HepG2 (cell line): ENCODE results near the gene NPC1. TPM values are rescaled to one million over a fixed set of nuclear protein-coding genes. Genes with fewer than 3 reads are reported as not detected.

Experiments used
- ATAC-seq: fragments of 200-7000 bp; cut with Tn5 transposase; 3 replicates; pipeline ENCODE4 v1.9.1; 2020; ENCODE audit warnings: mild to moderate bottlenecking, moderate library complexity
- BruUV-seq: library from RNA; stranded (reverse); fragments of 400-500 nt; replicated peaks from 2 replicates; lab custom pipeline; 2021; lab: Mats Ljungman, UMichigan
- CTCF ChIA-PET: fragments of 300-600 bp; formaldehyde crosslinking; extraction: SDS; loops from one replicate; lab custom pipeline; 2021; ENCODE audit warnings: low total read pairs, inconsistent platforms, low intra/inter-chr PET ratio; lab: Yijun Ruan, JAX
- POLR2A ChIA-PET: fragments of 350-600 bp; sonication (Branson Sonifier 250); formaldehyde crosslinking; loops from one replicate; lab custom pipeline; 2020; ENCODE audit warnings: antibody characterized with exemption, inconsistent platforms; lab: Yijun Ruan, JAX
- DNase-seq: peaks from one replicate; pipeline ENCODE4 v3.0.0-alpha.2; 2015; ENCODE audit warnings: low spot score
- FAIRE-seq: peaks from 3 replicates; lab custom pipeline; 2011; peaks lifted over from hg19 to GRCh38; lab: Jason Lieb, UNC
- H2AFZ ChIP-seq: one replicate; pipeline ENCODE4 v1.6.1; 2011; ENCODE audit warnings: low read length, inconsistent platforms
- H3K27ac ChIP-seq: fragments of 300-600 bp; 3 replicates; pipeline ENCODE4 v1.8.0; 2011; ENCODE audit warnings: mixed run types, mild to moderate bottlenecking, mixed read lengths, low read length, inconsistent platforms; ENCODE audit not compliant: insufficient read depth; ENCODE audit errors: extremely low read length
- H3K27me3 ChIP-seq, 2 experiments: fragments of 200-600 bp in 1 of 2; 2 replicates in 1 of 2; 3 replicates in 1 of 2; pipeline versions ENCODE4 v1.6.0 to v1.8.0; 2011; ENCODE audit warnings: low read length in 2 of 2, mild to moderate bottlenecking in 2 of 2, moderate library complexity in 2 of 2, inconsistent platforms in 1 of 2; ENCODE audit not compliant: insufficient read depth in 2 of 2, control insufficient read depth in 1 of 2
- H3K36me3 ChIP-seq, 2 experiments: fragments of 200-600 bp in 1 of 2; replicated peaks in 1 of 2; 2 replicates in 1 of 2; 3 replicates in 1 of 2; pipeline versions ENCODE4 v1.5.1 to v1.8.0; 2011; ENCODE audit warnings: low read length in 2 of 2, inconsistent platforms in 1 of 2; ENCODE audit not compliant: insufficient read depth in 2 of 2, control insufficient read depth in 1 of 2
- H3K4me1 ChIP-seq: 2 replicates; pipeline ENCODE4 v1.5.1; 2012; ENCODE audit warnings: low read length, inconsistent platforms; ENCODE audit not compliant: insufficient read depth
- H3K4me2 ChIP-seq: 2 replicates; pipeline ENCODE4 v1.6.0; 2011; ENCODE audit warnings: low read depth, low read length, inconsistent platforms
- H3K4me3 ChIP-seq, 3 experiments: fragments of 200-600 bp in 1 of 3; sonication (generic), shearing (Covaris generic) in 1 of 3; replicated peaks in 1 of 3; 2 replicates each; pipeline ENCODE4 v1.5.1; 2011 to 2016; ENCODE audit warnings: low read length in 3 of 3, inconsistent platforms in 2 of 3, low read depth in 2 of 3, mild to moderate bottlenecking in 2 of 3, control low read depth in 1 of 3, mixed read lengths in 1 of 3; ENCODE audit not compliant: insufficient read depth in 1 of 3
- H3K79me2 ChIP-seq: one replicate; pipeline ENCODE4 v1.6.1; 2011; ENCODE audit warnings: low read length, inconsistent platforms; ENCODE audit not compliant: insufficient read depth
- H3K9ac ChIP-seq: 2 replicates; pipeline ENCODE4 v1.6.0; 2011; ENCODE audit warnings: mild to moderate bottlenecking, low read depth, low read length, inconsistent platforms; ENCODE audit not compliant: insufficient read depth
- H3K9me3 ChIP-seq: 2 replicates; pipeline ENCODE4 v1.5.1; 2012; ENCODE audit warnings: mild to moderate bottlenecking, low read length
- H4K20me1 ChIP-seq: 2 replicates; pipeline ENCODE4 v1.6.0; 2011; ENCODE audit warnings: inconsistent platforms, mild to moderate bottlenecking, low read length, moderate library complexity; ENCODE audit not compliant: insufficient read depth
- FOXJ3 ChIP-seq: sonication (generic); formaldehyde crosslinking; IDR thresholded peaks from 2 replicates; pipeline ENCODE4 v1.4.0; 2020; ENCODE audit warnings: missing genetic modification reagents, mild to moderate bottlenecking, borderline replicate concordance
- LRRFIP1 ChIP-seq: sonication (generic); formaldehyde crosslinking; conservative IDR thresholded peaks from 2 replicates; pipeline ENCODE4 v1.4.0; 2020; ENCODE audit warnings: missing genetic modification reagents
- NAIF1 ChIP-seq: sonication (generic); formaldehyde crosslinking; IDR thresholded peaks from 2 replicates; pipeline ENCODE4 v1.5.0; 2020; ENCODE audit warnings: mild to moderate bottlenecking, missing genetic modification reagents, borderline replicate concordance
- POLR2AphosphoS2 ChIP-seq: IDR thresholded peaks from 2 replicates; pipeline ENCODE4 v1.6.1; 2011; ENCODE audit warnings: low read depth, low read length, improper control_type of control experiment
- TEAD2 ChIP-seq: sonication (generic); formaldehyde crosslinking; IDR thresholded peaks from 2 replicates; pipeline ENCODE4 v1.9.0; 2021; ENCODE audit warnings: missing genetic modification reagents
- ZNF768 ChIP-seq: sonication (generic); formaldehyde crosslinking; IDR thresholded peaks from 2 replicates; pipeline ENCODE4 v1.4.0; 2020; ENCODE audit warnings: missing genetic modification reagents
- ZZZ3 ChIP-seq: sonication (generic); formaldehyde crosslinking; IDR thresholded peaks from 2 replicates; pipeline ENCODE4 v1.4.0; 2020; ENCODE audit warnings: missing genetic modification reagents, mild to moderate bottlenecking, borderline replicate concordance
- WGBS: methylation state at CpG from one replicate; pipeline ENCODE4 v1.1.6; 2017; ENCODE audit warnings: low lambda C conversion rate; 5-methylcytosine and 5-hydroxymethylcytosine counted together
- in situ Hi-C: cut with HindIII; loops from 2 replicates; pipeline ENCODE4 v1.10.0; 2017; ENCODE audit warnings: low pct_unique_long_range_greater_than_20kb; ENCODE audit not compliant: extremely low pct_ligation_motif_present
- intact Hi-C: fragments of 100-400 bp; cut with micrococcal nuclease; formaldehyde crosslinking; loops from one replicate; pipeline ENCODE4 v1.10.0; 2022; ENCODE audit not compliant: unreplicated experiment
- polyA plus RNA-seq, 8 experiments: library from polyadenylated mRNA; depleted of rRNA in 3 of 8; stranded (reverse) in 7 of 8; unstranded in 1 of 8; fragments of >200 nt; fragmentation: Illumina TruSeq in 4 of 8; extraction: Trizol in 4 of 8; gene quantifications; 2 replicates each; pipeline versions ENCODE4 v1.2.1 to v1.2.3, GENCODE V29; 2011 to 2016; ENCODE audit warnings: low read depth in 4 of 8, missing spikeins in 1 of 8, mixed read lengths in 1 of 8; ENCODE audit not compliant: insufficient read depth in 1 of 8
- total RNA-seq, 5 experiments: library from RNA; depleted of rRNA; stranded (reverse); fragments of >200 nt; fragmentation: Illumina TruSeq; extraction: Trizol; gene quantifications; 2 replicates each; pipeline ENCODE4 v1.2.3, GENCODE V29; 2016; ENCODE audit warnings: low read depth in 1 of 5
- TF ChIP-seq, protein P1 (sequence below): IDR thresholded peaks from 2 replicates; pipeline ENCODE4 v1.6.1; 2016
- TF ChIP-seq, protein P2 (sequence below): sonication (generic); formaldehyde crosslinking; IDR thresholded peaks from 2 replicates; pipeline ENCODE4 v1.4.0; 2020; ENCODE audit warnings: mild to moderate bottlenecking, low read depth, missing genetic modification reagents
- TF ChIP-seq, protein P3 (sequence below): sonication (generic); formaldehyde crosslinking; IDR thresholded peaks from 2 replicates; pipeline ENCODE4 v1.5.0; 2020; ENCODE audit warnings: missing genetic modification reagents
- TF ChIP-seq, protein P4 (sequence below): sonication (generic); formaldehyde crosslinking; conservative IDR thresholded peaks from 2 replicates; pipeline ENCODE4 v1.4.0; 2020; ENCODE audit warnings: missing genetic modification reagents
- TF ChIP-seq, protein P5 (sequence below): sonication (generic); formaldehyde crosslinking; IDR thresholded peaks from 2 replicates; pipeline ENCODE4 v1.4.0; 2020; ENCODE audit warnings: missing genetic modification reagents

The NPC1 gene
- total and polyA plus RNA-seq, 2 of the 13 experiments (the other 11 are each of a cell fraction or from before 2014, with no cell fraction given), result 46.5 to 114 TPM

DNA sequence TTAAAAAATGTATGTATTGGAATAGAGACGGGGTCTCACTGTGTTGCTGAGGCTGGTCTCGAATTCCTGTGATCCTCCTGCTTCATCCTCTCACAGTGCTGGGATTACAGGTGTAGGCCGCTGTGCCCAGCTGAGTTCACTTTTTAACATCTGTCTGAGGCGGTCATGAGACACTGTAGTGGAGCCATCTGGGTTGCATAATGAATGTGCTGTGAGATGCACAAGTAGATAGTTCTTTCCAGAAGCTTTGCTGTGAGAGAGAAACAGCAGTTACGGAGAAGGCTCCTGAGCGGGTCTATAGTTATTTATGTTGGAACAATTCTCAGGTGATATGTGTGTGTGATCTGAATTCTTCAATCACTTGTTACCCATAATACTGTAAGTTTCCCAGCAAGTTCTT lies 79.9 kb downstream of the NPC1 start:
- H3K36me3 ChIP-seq, result peaks cover 0 to 20% of the 10 kb centered on the region in 2 experiments
- no TSS peak for BruUV-seq
- H3K9me3 ChIP-seq, result no peaks in the 10 kb centered on the region
- FAIRE-seq (no peak), ATAC-seq (no peak), DNase-seq (no peak)
- H3K4me2 ChIP-seq, result no peak overlapping the region
- H3K9ac ChIP-seq, result no peak overlapping the region
- no peak overlapping the region for H3K27ac ChIP-seq
- H3K4me3 ChIP-seq, result no peak overlapping the region
- H4K20me1 ChIP-seq, result no peaks in the 10 kb centered on the region
- TF ChIP-seq, protein P1, sequence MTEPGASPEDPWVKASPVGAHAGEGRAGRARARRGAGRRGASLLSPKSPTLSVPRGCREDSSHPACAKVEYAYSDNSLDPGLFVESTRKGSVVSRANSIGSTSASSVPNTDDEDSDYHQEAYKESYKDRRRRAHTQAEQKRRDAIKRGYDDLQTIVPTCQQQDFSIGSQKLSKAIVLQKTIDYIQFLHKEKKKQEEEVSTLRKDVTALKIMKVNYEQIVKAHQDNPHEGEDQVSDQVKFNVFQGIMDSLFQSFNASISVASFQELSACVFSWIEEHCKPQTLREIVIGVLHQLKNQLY (CRISPR knock-in tag), result no peak
- TF ChIP-seq ZZZ3 (CRISPR knock-in tag) (no peak), POLR2AphosphoS2 (no peak), TEAD2 (CRISPR knock-in tag) (no peak), NAIF1 (CRISPR knock-in tag) (no peak), FOXJ3 (CRISPR knock-in tag) (no peak), ZNF768 (CRISPR knock-in tag) (no peak), LRRFIP1 (CRISPR knock-in tag) (no peak)
- TF ChIP-seq, protein P2, sequence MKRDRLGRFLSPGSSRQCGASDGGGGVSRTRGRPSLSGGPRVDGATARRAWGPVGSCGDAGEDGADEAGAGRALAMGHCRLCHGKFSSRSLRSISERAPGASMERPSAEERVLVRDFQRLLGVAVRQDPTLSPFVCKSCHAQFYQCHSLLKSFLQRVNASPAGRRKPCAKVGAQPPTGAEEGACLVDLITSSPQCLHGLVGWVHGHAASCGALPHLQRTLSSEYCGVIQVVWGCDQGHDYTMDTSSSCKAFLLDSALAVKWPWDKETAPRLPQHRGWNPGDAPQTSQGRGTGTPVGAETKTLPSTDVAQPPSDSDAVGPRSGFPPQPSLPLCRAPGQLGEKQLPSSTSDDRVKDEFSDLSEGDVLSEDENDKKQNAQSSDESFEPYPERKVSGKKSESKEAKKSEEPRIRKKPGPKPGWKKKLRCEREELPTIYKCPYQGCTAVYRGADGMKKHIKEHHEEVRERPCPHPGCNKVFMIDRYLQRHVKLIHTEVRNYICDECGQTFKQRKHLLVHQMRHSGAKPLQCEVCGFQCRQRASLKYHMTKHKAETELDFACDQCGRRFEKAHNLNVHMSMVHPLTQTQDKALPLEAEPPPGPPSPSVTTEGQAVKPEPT (CRISPR knock-in tag), result no peak
- TF ChIP-seq, protein P3, sequence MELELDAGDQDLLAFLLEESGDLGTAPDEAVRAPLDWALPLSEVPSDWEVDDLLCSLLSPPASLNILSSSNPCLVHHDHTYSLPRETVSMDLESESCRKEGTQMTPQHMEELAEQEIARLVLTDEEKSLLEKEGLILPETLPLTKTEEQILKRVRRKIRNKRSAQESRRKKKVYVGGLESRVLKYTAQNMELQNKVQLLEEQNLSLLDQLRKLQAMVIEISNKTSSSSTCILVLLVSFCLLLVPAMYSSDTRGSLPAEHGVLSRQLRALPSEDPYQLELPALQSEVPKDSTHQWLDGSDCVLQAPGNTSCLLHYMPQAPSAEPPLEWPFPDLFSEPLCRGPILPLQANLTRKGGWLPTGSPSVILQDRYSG (CRISPR knock-in tag), result no peak
- TF ChIP-seq, protein P4, sequence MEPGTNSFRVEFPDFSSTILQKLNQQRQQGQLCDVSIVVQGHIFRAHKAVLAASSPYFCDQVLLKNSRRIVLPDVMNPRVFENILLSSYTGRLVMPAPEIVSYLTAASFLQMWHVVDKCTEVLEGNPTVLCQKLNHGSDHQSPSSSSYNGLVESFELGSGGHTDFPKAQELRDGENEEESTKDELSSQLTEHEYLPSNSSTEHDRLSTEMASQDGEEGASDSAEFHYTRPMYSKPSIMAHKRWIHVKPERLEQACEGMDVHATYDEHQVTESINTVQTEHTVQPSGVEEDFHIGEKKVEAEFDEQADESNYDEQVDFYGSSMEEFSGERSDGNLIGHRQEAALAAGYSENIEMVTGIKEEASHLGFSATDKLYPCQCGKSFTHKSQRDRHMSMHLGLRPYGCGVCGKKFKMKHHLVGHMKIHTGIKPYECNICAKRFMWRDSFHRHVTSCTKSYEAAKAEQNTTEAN (CRISPR knock-in tag), result no peak
- TF ChIP-seq, protein P5, sequence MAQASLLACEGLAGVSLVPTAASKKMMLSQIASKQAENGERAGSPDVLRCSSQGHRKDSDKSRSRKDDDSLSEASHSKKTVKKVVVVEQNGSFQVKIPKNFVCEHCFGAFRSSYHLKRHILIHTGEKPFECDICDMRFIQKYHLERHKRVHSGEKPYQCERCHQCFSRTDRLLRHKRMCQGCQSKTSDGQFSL (CRISPR knock-in tag), result no peak
- H3K79me2 ChIP-seq, result peaks cover 9% of the 10 kb centered on the region
- no peaks in the 10 kb centered on the region for H3K27me3 ChIP-seq
- in situ Hi-C loops (no loop called here), intact Hi-C loops (no loop called here)
- H3K4me1 ChIP-seq, result peaks cover 27% of the 10 kb centered on the region
- ChIA-PET CTCF (no interaction called here), POLR2A (no interaction called here)
- 88% methylated on average over 6 of the region's 6 CpGs for WGBS
- no peak overlapping the region for H2AFZ ChIP-seq
